Muscle of leg (tissue), 11 donors: ENCODE data around the gene NUP54. TPM values are rescaled to one million over a fixed set of nuclear protein-coding genes. Genes with fewer than 3 reads are reported as not detected.

Source experiments
- DNase-seq: peaks from one replicate; pipeline ENCODE4 v3.0.0; 2013
- H3K27ac ChIP-seq: one replicate; pipeline ENCODE4 v1.5.1; 2013; ENCODE audit warnings: mild to moderate bottlenecking, low read length, control low read depth
- H3K27me3 ChIP-seq: one replicate; pipeline ENCODE4 v1.6.1; 2013; ENCODE audit warnings: low read length; ENCODE audit not compliant: control insufficient read depth, insufficient read depth
- H3K36me3 ChIP-seq: one replicate; pipeline ENCODE4 v1.6.1; 2013; ENCODE audit warnings: low read length; ENCODE audit not compliant: control insufficient read depth, insufficient read depth
- H3K4me1 ChIP-seq: one replicate; pipeline ENCODE4 v1.6.1; 2013; ENCODE audit warnings: low read length; ENCODE audit not compliant: control insufficient read depth, insufficient read depth
- H3K4me3 ChIP-seq: one replicate; pipeline ENCODE4 v1.5.1; 2013; ENCODE audit warnings: low read length, control low read depth
- H3K9me3 ChIP-seq: replicated peaks from 2 replicates; pipeline ENCODE4 v1.6.1; 2013; ENCODE audit warnings: low read depth, low read length; ENCODE audit not compliant: control insufficient read depth
- WGBS: methylation state at CpG from one replicate; pipeline ENCODE4 v1.1.5; 2013; ENCODE audit warnings: missing lambda C conversion rate; ENCODE audit not compliant: insufficient coverage; 5-methylcytosine and 5-hydroxymethylcytosine counted together
- polyA plus RNA-seq, 8 donors: library from polyadenylated mRNA; unstranded; fragments of 120-200 nt; gene quantifications; one replicate each; pipeline versions ENCODE4 v1.2.1 to v1.2.3, GENCODE V29; 2013; ENCODE audit warnings: inconsistent platforms in 1 of 8, low replicate concordance in 1 of 8; ENCODE audit not compliant: insufficient read length in 8 of 8, insufficient read depth in 1 of 8
- total RNA-seq: library from RNA; stranded (reverse); fragments of 120-200 nt; gene quantifications from one replicate; pipeline ENCODE4 v1.2.4, GENCODE V29; 2013

NUP54 gene
- total and polyA plus RNA-seq, 9 donors: 31.9 to 45.7 (median 39.5) TPM

DNA sequence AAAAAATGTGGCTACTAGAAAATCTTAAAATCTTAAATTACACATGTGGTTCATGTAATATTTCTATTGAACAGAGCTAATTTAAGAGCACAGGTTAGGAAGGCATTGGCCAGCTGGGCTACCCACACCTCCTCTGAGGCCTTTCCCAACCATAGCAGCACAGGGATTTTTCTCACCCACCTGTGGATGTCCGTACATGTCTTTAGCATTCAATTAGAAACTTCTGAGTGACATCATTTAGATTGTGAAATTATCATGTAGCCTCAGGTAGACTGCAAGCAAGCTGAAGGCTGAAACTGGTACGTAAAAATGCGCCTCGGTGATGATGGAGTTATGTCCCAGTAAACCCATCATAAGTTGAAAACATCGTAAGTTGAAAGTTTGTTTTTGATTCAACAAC is 34.3 kb upstream of the NUP54 start:
- no peak for DNase-seq
- Histone ChIP-seq H3K36me3 (peaks cover 35% of the 10 kb centered on the region), H3K4me3 (no peak overlapping the region), H3K27ac (no peak overlapping the region), H3K27me3 (no peaks in the 10 kb centered on the region), H3K9me3 (no peaks in the 10 kb centered on the region), H3K4me1 (no peaks in the 10 kb centered on the region)
- no CpG with 5 or more reads among the region's 5 CpGs for WGBS

DNA sequence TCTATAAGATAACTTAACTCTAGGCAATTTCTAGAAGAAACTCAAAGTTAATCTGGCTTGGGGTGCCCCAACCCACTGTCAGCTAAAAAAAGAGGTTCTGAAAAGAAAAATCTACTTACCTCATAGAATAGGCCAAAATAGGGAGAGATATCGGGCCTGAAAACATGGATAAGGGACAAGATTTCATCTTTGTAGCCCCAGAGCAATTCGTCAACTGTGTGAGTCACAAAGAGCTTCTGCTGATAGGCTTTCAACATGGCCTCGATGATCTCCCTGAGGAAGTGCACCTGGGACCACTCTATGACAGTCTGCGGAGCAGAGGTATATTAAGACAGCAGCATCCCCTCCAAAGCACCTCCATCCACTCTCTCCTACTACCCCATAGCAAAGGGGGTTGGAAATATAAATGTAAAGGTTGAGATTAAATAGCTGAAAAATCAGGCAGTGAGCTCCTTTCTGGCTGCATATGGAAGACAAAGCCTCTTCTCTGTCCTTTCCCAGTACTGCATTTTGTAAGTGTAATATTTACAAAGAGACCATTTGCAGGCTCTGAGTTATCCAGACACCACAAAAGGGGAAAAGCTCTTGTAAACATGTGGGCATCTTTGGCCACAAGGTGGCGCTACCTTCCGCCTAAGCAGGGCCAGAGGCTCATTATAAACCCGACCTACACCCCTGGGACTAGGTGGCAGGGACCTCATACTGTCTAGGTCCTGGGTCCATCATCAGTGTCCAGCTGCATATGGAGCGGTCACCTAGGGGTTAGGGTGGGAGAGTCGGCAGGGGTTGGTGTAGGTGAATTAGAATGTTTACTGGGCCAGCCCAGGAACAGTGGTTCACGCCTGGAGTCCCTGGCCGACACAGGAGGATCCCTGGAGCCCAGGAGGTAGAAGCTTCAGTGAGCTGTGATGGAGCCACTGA is 31.5 kb upstream of the NUP54 start:
- H3K27me3 ChIP-seq: no peaks in the 10 kb centered on the region
- no peaks in the 10 kb centered on the region for H3K4me1 ChIP-seq
- no peak overlapping the region for H3K27ac ChIP-seq
- H3K36me3 ChIP-seq: peaks cover 40% of the 10 kb centered on the region
- peak; percentile 69 for DNase-seq
- 63% methylated on average over 7 of the region's 11 CpGs for WGBS
- no peak overlapping the region for H3K4me3 ChIP-seq
- no peaks in the 10 kb centered on the region for H3K9me3 ChIP-seq

DNA sequence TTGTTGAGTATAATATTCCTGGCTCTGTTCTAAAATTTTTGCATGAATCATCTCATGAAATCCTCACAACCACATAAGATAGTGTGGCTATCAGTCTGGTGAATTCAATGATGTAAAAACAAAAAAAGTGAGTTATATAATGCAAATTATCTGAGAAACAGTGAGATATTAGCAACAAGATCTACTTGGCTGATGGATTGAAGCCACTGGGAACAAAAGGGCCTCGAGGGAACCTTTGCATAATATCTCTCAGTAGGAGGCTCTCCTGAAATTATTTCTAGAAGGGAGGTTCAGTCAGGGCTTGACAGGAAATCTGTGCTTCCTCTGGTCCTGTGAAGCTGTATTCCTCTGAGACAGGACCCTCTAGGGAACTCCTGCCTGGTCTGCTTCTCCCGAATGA is 30.1 kb upstream of the NUP54 start:
- 78% methylated on average over 1 of the region's 2 CpGs for WGBS
- no peak for DNase-seq
- H3K27ac ChIP-seq: no peak overlapping the region
- H3K4me3 ChIP-seq: no peak overlapping the region
- no peaks in the 10 kb centered on the region for H3K4me1 ChIP-seq
- no peaks in the 10 kb centered on the region for H3K27me3 ChIP-seq
- H3K36me3 ChIP-seq: peaks cover 44% of the 10 kb centered on the region
- H3K9me3 ChIP-seq: no peaks in the 10 kb centered on the region

DNA sequence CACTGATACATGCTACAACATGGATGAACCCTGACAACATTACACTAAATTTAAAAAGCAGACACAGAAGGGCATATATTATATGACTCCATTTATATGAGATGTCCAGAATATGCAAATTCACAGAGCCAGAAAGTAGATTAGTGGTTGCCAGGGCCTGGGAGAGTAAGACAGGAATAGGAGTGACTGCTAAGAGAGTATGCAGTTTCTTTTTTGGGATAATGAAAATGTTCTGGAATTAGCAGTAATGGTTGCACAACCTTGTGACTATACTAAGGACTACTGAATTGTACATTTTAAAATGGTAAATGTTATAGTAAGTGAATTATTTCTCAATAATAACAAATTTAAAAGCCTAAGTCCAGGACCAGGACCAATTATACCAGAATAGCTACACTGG is 29.5 kb upstream of the NUP54 start:
- Histone ChIP-seq H3K36me3 (peaks cover 50% of the 10 kb centered on the region), H3K4me3 (no peak overlapping the region), H3K9me3 (no peaks in the 10 kb centered on the region), H3K27me3 (no peaks in the 10 kb centered on the region), H3K4me1 (no peaks in the 10 kb centered on the region), H3K27ac (no peak overlapping the region)
- no peak for DNase-seq

DNA sequence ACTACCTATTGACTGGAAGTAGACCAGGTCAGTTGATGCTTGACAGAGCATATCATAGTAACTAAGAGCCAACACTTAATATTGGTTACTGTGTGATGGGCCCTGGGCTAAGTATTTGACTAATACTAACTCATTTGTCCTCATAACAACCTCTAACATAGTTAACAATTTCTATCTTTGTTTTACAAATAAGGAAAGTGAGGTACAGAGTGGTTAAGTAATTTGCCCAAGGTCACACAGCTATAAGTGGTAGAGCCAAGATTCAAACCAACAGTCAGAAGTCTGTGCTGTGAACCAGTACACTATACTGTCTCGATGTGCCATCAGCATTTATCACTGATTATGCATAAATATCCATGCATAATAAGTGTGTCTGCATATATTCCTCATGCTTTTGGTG is 27.1 kb upstream of the NUP54 start:
- no peak overlapping the region for H3K4me3 ChIP-seq
- WGBS: no CpG with 5 or more reads among the region's 1 CpG
- no peak overlapping the region for H3K27ac ChIP-seq

DNA sequence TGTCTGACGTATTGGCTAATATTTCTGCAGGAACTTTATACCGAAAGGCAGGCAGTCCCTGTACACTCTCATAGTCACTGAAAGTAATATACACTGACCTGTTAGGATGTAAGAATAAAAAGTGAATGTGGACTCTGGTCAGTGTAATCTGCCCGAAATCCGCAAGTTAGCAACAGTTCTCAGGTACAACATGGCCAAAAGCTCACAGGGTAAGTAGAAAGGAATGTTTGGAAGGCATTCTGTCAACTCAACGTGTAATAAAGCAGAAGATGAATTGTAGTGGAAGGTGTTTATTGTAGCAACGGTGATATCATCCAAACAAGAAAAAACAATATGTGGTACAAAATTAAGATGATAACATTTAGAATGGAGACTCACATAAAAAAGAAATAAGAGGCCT is 26.0 kb upstream of the NUP54 start:
- whole genome bisulfite sequencing: 87% methylated on average over 3 of the region's 6 CpGs
- Histone ChIP-seq H3K27ac (no peak overlapping the region), H3K36me3 (peaks cover 54% of the 10 kb centered on the region), H3K4me1 (no peaks in the 10 kb centered on the region), H3K9me3 (no peaks in the 10 kb centered on the region), H3K27me3 (no peaks in the 10 kb centered on the region), H3K4me3 (no peak overlapping the region)
- no peak for DNase-seq

More for the DNA sequence above, 27.1 kb upstream of the NUP54 start:
- Histone ChIP-seq H3K9me3 (no peaks in the 10 kb centered on the region), H3K36me3 (peaks cover 59% of the 10 kb centered on the region), H3K4me1 (no peaks in the 10 kb centered on the region), H3K27me3 (no peaks in the 10 kb centered on the region)
- DNase-seq: no peak

DNA sequence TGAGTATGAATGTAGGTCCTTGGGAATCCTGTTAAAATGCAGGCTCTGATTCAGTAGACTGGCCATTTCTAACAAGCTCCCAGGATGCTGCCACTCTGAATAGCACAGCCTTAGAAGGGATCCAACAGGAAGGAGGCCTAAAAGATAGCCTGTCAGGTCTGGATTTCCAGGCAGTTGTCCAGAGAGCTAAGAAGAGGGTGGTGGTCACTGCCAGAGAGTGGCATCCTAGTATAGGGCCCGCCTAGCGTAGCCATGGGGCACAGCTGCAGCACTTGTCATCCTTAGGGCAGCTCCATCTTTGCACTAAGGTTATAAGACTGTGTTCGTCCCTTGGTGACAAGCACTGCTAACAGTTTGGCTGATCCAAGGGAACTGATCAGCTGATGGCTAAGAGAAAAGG is 20.5 kb upstream of the NUP54 start:
- no peak overlapping the region for H3K27ac ChIP-seq
- H3K36me3 ChIP-seq: peaks cover 55% of the 10 kb centered on the region
- WGBS: 100% methylated on average over 3 of the region's 3 CpGs
- no peak overlapping the region for H3K4me3 ChIP-seq
- DNase-seq: no peak
- no peaks in the 10 kb centered on the region for H3K27me3 ChIP-seq
- H3K9me3 ChIP-seq: no peaks in the 10 kb centered on the region
- H3K4me1 ChIP-seq: no peaks in the 10 kb centered on the region

DNA sequence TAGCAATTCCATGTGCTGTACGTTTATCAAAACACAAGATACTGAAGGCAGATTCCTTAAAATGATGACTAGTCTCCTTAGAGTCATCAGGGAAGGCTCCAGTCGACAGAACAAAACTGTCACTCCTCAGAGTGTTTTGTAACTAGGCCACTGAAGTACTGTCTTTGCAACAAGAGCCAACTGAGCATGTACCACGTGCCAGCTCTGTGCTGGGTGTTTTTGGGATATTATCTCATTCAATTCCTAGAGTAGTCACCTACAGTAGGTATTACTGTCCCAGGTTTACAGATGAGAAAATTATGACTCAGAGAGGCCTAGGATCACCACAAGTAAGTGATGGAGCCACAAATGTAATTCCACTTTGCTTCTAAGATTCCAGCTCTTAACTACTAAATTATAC is 18.3 kb upstream of the NUP54 start:
- 100% methylated on average over 2 of the region's 3 CpGs for WGBS
- Histone ChIP-seq H3K4me1 (no peaks in the 10 kb centered on the region), H3K4me3 (no peak overlapping the region), H3K9me3 (no peaks in the 10 kb centered on the region), H3K36me3 (peaks cover 56% of the 10 kb centered on the region), H3K27me3 (no peaks in the 10 kb centered on the region), H3K27ac (no peak overlapping the region)
- no peak for DNase-seq

DNA sequence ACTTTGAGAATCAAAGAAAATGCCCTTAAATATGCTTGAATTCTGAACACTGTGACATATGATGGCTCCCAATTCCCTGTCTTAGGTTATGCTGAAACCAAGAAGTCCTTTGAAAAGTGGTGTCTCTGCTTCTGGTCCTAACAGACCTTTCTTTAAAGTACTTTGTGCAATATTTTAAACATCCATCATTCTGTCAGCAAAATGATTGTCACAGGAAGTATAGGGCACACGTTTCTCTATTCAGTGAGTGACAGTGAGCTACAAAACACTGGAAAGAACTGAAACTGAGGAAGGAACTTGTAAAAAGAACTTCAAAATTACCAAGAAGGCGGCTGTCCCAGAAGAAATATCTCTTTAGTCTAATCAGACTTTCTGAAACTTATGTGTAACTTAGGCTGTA is 12.2 kb upstream of the NUP54 start:
- Histone ChIP-seq H3K36me3 (peaks cover 34% of the 10 kb centered on the region), H3K27me3 (no peaks in the 10 kb centered on the region), H3K4me3 (no peak overlapping the region), H3K27ac (no peak overlapping the region), H3K9me3 (no peaks in the 10 kb centered on the region), H3K4me1 (peaks cover 8% of the 10 kb centered on the region)
- no CpG with 5 or more reads among the region's 2 CpGs for WGBS
- DNase-seq: no peak

DNA sequence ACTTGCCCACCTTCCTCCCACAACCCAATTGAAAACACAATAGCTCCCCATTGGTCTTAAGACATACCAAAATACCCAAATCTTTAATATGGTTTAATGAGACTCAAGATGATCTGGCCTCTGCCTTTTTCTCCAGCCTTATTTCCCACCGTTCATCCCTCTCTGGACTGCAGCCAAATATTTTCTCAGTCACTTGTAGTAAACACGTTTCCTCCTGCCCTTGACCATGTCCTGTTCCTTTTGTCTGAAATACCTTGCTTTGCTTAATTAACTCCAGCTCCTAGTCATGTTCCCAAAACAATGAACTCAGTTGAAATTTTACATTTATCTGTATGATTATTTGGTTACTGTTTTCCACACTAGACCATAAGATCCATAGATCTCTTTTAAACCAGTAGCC is 8.4 kb upstream of the NUP54 start:
- 6% methylated on average over 2 of the region's 2 CpGs for WGBS
- no peaks in the 10 kb centered on the region for H3K27me3 ChIP-seq
- DNase-seq: peak; percentile 20
- H3K9me3 ChIP-seq: no peaks in the 10 kb centered on the region
- peaks cover 8% of the 10 kb centered on the region for H3K4me1 ChIP-seq
- H3K36me3 ChIP-seq: peaks cover 12% of the 10 kb centered on the region
- H3K27ac ChIP-seq: no peak overlapping the region
- H3K4me3 ChIP-seq: no peak overlapping the region
